Lower lobe of right lung (tissue), 2 donors: Measurements from ENCODE around the gene MX1. TPM values are rescaled to one million over a fixed set of nuclear protein-coding genes. Genes with fewer than 3 reads are reported as not detected.

ENCODE experiments used
- ATAC-seq, 2 donors: fragments of 200-7000 bp; cut with Tn5 transposase; one replicate each; pipeline ENCODE4 v1.9.1; 2020 to 2022; ENCODE audit warnings: mild to moderate bottlenecking in 2 of 2, moderate library complexity in 2 of 2
- DNase-seq: peaks from one replicate; pipeline ENCODE4 v3.0.0-alpha.2; 2020
- H3K27ac ChIP-seq: fragments of 200-600 bp; one replicate; pipeline ENCODE4 v1.8.0; 2022
- H3K27me3 ChIP-seq: fragments of 200-600 bp; one replicate; pipeline ENCODE4 v1.8.0; 2022; ENCODE audit warnings: low read depth
- H3K36me3 ChIP-seq: fragments of 200-600 bp; one replicate; pipeline ENCODE4 v1.8.0; 2022; ENCODE audit warnings: mild to moderate bottlenecking
- H3K4me1 ChIP-seq: fragments of 200-600 bp; one replicate; pipeline ENCODE4 v1.8.0; 2022
- H3K4me3 ChIP-seq: fragments of 200-600 bp; one replicate; pipeline ENCODE4 v1.8.0; 2022; ENCODE audit warnings: mild to moderate bottlenecking
- H3K9me3 ChIP-seq: fragments of 200-600 bp; one replicate; pipeline ENCODE4 v1.8.0; 2022
- CTCF ChIP-seq: fragments of 200-600 bp; IDR thresholded peaks from one replicate; pipeline ENCODE4 v1.8.0; 2022; ENCODE audit warnings: antibody characterized with exemption, mild to moderate bottlenecking
- intact Hi-C: fragments of 100-400 bp; cut with DNase I; formaldehyde crosslinking; loops from one replicate; pipeline ENCODE4 v1.11.0; 2022
- total RNA-seq: library from RNA; stranded (reverse); fragmentation: NEBNext Ultra II Directional; extraction: Animal tissue kit (Norgen Biotek cat#: 25700); gene quantifications from one replicate; pipeline ENCODE4 v1.2.1, GENCODE V29; 2021
- donor health status: DM: no; HTN: yes; CAD: no; lungs with severe emphysema.

The MX1 gene
- total RNA-seq, 1 donor from 2014 or later, result 211 TPM

GRCh38 chr21:41499920-41500319 lies 73.9 kb downstream of the MX1 start:
- no peaks in the 10 kb centered on the region for H3K27me3 ChIP-seq
- ATAC-seq, result no peak
- H3K27ac ChIP-seq, result no peak overlapping the region
- intact Hi-C loops, result no loop called here
- TF ChIP-seq CTCF, result no peak
- H3K9me3 ChIP-seq, result no peaks in the 10 kb centered on the region
- peaks cover 15% of the 10 kb centered on the region for H3K4me1 ChIP-seq
- no peak overlapping the region for H3K4me3 ChIP-seq
- DNase-seq, result no peak
- no peaks in the 10 kb centered on the region for H3K36me3 ChIP-seq

GRCh38 chr21:41500363-41500762 lies 74.3 kb downstream of the MX1 start:
- Histone ChIP-seq H3K9me3 (no peaks in the 10 kb centered on the region), H3K36me3 (no peaks in the 10 kb centered on the region), H3K4me1 (peaks cover 15% of the 10 kb centered on the region), H3K27ac (no peak overlapping the region), H3K4me3 (no peak overlapping the region), H3K27me3 (peaks cover 1% of the 10 kb centered on the region)
- intact Hi-C loops, result no loop called here
- ATAC-seq (peak in 1 of 2 donors; percentile 2), DNase-seq (no peak)
- TF ChIP-seq CTCF, result no peak

- no peaks in the 10 kb centered on the region for H3K36me3 ChIP-seq
- H3K27me3 ChIP-seq, result peaks cover 7% of the 10 kb centered on the region
- H3K27ac ChIP-seq, result peak overlapping the region; percentile 6
- intact Hi-C loops, result no loop called here
- TF ChIP-seq CTCF, result no peak
- H3K9me3 ChIP-seq, result no peaks in the 10 kb centered on the region
- no peak for DNase-seq
- H3K4me3 ChIP-seq, result no peak overlapping the region
- ATAC-seq, result peak in 1 of 2 donors; percentile 3
- peaks cover 15% of the 10 kb centered on the region for H3K4me1 ChIP-seq
Observed at GRCh38 chr21:41500931-41501381, 74.9 kb downstream of the MX1 start.

DNA sequence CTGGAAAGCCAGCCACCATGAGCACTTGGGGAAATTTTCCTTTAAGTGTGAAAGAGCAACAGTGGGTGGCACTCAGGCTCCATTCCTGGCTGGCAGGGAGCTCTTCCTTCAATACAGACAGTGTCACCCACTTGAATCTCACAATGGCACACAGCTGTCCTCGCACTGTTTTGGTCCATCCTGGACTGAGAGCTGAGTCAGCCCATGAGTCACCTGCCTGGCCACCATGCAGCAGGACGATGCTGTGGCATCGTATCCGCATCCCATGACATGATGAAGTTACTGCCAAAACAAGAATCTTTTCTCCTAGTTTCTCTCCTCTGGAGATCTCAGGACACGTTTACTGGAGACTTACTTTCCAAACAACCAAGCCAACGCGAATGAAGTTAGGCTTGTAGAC lies 75.9 kb downstream of the MX1 start:
- H3K4me3 ChIP-seq, result no peak overlapping the region
- no peaks in the 10 kb centered on the region for H3K9me3 ChIP-seq
- TF ChIP-seq CTCF, result no peak
- DNase-seq, result no peak
- H3K27me3 ChIP-seq, result peaks cover 17% of the 10 kb centered on the region
- no peaks in the 10 kb centered on the region for H3K36me3 ChIP-seq
- no peak overlapping the region for H3K27ac ChIP-seq
- intact Hi-C loops, result no loop called here
- H3K4me1 ChIP-seq, result peaks cover 15% of the 10 kb centered on the region
- peak in 1 of 2 donors; percentile 21 for ATAC-seq

DNA sequence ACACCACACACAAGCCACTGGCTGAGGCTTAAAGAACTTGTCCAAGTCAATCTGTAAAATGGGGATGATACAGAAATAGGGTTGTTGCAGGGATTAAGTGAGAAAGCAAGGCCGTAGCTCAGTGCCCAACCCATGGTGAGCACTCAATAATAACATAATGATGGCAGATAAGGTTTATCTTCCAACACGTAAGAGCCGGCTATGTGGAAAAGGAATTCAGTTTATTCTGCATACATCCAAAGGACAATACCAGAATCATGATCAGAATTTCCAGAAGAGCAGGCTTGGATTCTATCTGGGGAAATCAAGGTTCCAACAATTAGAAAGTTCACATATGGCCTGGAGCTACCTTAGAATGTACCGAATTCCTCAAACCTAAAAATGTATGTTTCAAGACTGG lies 77.3 kb downstream of the MX1 start:
- no peaks in the 10 kb centered on the region for H3K9me3 ChIP-seq
- DNase-seq (no peak), ATAC-seq (no peak)
- H3K27me3 ChIP-seq, result peaks cover 31% of the 10 kb centered on the region
- peaks cover 15% of the 10 kb centered on the region for H3K4me1 ChIP-seq
- no peaks in the 10 kb centered on the region for H3K36me3 ChIP-seq
- intact Hi-C loops, result no loop called here
- TF ChIP-seq CTCF, result no peak
- no peak overlapping the region for H3K4me3 ChIP-seq
- no peak overlapping the region for H3K27ac ChIP-seq

- ATAC-seq (no peak), DNase-seq (no peak)
- peaks cover 38% of the 10 kb centered on the region for H3K27me3 ChIP-seq
- H3K27ac ChIP-seq, result no peak overlapping the region
- H3K4me3 ChIP-seq, result peak overlapping the region; percentile 60
- intact Hi-C loops, result no loop called here
- peaks cover 15% of the 10 kb centered on the region for H3K4me1 ChIP-seq
- TF ChIP-seq CTCF, result no peak
- no peaks in the 10 kb centered on the region for H3K36me3 ChIP-seq
- H3K9me3 ChIP-seq, result no peaks in the 10 kb centered on the region
Observed at GRCh38 chr21:41504030-41504429, 78.0 kb downstream of the MX1 start.
